Erythroblast (primary cell): ENCODE results near the gene PCDHB10.
"Not testable (repeated sequence)": the region's sequence is repeated elsewhere in the genome, so short reads cannot be mapped to it uniquely, and the experiment has no call there.

Experiments
- GATA1 ChIP-seq: IDR thresholded peaks from 2 replicates; pipeline ENCODE4 v1.6.1; 2011; ENCODE audit warnings: low read depth, mild to moderate bottlenecking, control low read depth, low read length, moderate library complexity
- POLR2A ChIP-seq: IDR thresholded peaks from 2 replicates; pipeline ENCODE4 v1.6.1; 2011; ENCODE audit warnings: mild to moderate bottlenecking, low read length

DNA sequence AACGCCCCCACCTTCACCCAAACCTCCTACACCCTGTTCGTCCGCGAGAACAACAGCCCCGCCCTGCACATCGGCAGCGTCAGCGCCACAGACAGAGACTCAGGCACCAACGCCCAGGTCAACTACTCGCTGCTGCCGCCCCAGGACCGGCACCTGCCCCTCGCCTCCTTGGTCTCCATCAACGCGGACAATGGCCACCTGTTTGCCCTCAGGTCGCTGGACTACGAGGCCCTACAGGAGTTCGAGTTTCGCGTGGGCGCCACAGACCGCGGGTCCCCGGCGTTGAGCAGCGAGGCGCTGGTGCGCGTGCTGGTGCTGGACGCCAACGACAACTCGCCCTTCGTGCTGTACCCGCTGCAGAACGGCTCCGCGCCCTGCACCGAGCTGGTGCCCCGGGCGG, 32.7 kb downstream of the PCDHB10 start:
- not testable (repeated sequence) for TF ChIP-seq POLR2A, GATA1
